Neural cell (in vitro differentiated cells): Measurements from ENCODE around the gene BFSP1. TPM values are rescaled to one million over a fixed set of nuclear protein-coding genes. Genes with fewer than 3 reads are reported as not detected.

ENCODE experiments used
- H2AFZ ChIP-seq: fragments of 200-600, 300-800 bp; sonication (generic), shearing (Covaris generic); 2 replicates; pipeline ENCODE4 v1.6.0; 2014; ENCODE audit warnings: low read depth, mild to moderate bottlenecking, antibody characterized with exemption, low read length, moderate library complexity
- H3F3A ChIP-seq: fragments of 200-600 bp; shearing (Covaris generic); 2 replicates; pipeline ENCODE4 v1.6.1; 2016; ENCODE audit warnings: mild to moderate bottlenecking, moderate library complexity, mixed read lengths, antibody characterized with exemption, low read length; ENCODE audit not compliant: insufficient read depth, poor library complexity, severe bottlenecking
- H3K27ac ChIP-seq: fragments of 200-600, 300-800 bp; sonication (generic), shearing (Covaris generic); 2 replicates; pipeline ENCODE4 v1.5.1; 2014; ENCODE audit warnings: mild to moderate bottlenecking, low read length, moderate library complexity
- H3K27me3 ChIP-seq: fragments of 300-800, 200-600 bp; sonication (generic), shearing (Covaris generic); 2 replicates; pipeline ENCODE4 v1.6.0; 2014; ENCODE audit warnings: mild to moderate bottlenecking, low read depth, low read length, moderate library complexity; ENCODE audit not compliant: insufficient read depth
- H3K36me3 ChIP-seq: fragments of 300-800, 200-600 bp; sonication (generic), shearing (Covaris generic); 2 replicates; pipeline ENCODE4 v1.5.1; 2014; ENCODE audit warnings: mild to moderate bottlenecking, antibody characterized with exemption, low read length, moderate library complexity; ENCODE audit not compliant: insufficient read depth
- H3K4me2 ChIP-seq: fragments of 300-800, 200-600 bp; sonication (generic), shearing (Covaris generic); 2 replicates; pipeline ENCODE4 v1.6.0; 2014; ENCODE audit warnings: mild to moderate bottlenecking, low read length
- H3K4me3 ChIP-seq: fragments of 300-800, 200-600 bp; sonication (generic), shearing (Covaris generic); 2 replicates; pipeline ENCODE4 v1.5.1; 2014; ENCODE audit warnings: mild to moderate bottlenecking, low read length, moderate library complexity
- H3K79me2 ChIP-seq: fragments of 200-600 bp; shearing (Covaris generic); replicated peaks from 2 replicates; pipeline ENCODE4 v1.6.0; 2014; ENCODE audit warnings: mild to moderate bottlenecking, low read length, moderate library complexity; ENCODE audit not compliant: insufficient read depth
- H3K9ac ChIP-seq: fragments of 300-800, 200-600 bp; sonication (generic), shearing (Covaris generic); 2 replicates; pipeline ENCODE4 v1.6.1; 2016; ENCODE audit warnings: mild to moderate bottlenecking, low read length, mixed read lengths
- H3K9me2 ChIP-seq: fragments of 200-600 bp; shearing (Covaris generic); 2 replicates; pipeline ENCODE4 v1.6.1; 2016; ENCODE audit warnings: mild to moderate bottlenecking, low read length, mixed read lengths; ENCODE audit not compliant: insufficient read depth
- H3K9me3 ChIP-seq: fragments of 200-600, 300-800 bp; sonication (generic), shearing (Covaris generic); 2 replicates; pipeline ENCODE4 v1.6.1; 2016; ENCODE audit warnings: mild to moderate bottlenecking, mixed run types, low read length, moderate library complexity, mixed read lengths
- H4K20me1 ChIP-seq: fragments of 200-600 bp; shearing (Covaris generic); 2 replicates; pipeline ENCODE4 v1.6.1; 2016; ENCODE audit warnings: mild to moderate bottlenecking, mixed run types; ENCODE audit not compliant: insufficient read depth
- EP300 ChIP-seq: fragments of 450-650 bp; conservative IDR thresholded peaks from 2 replicates; pipeline ENCODE4 v1.6.1; 2014; ENCODE audit warnings: antibody characterized with exemption, mild to moderate bottlenecking, moderate library complexity; ENCODE audit not compliant: poor library complexity, severe bottlenecking
- EZH2 ChIP-seq: fragments of 200-600, 300-800 bp; shearing (Covaris generic), sonication (generic); IDR thresholded peaks from 2 replicates; pipeline ENCODE4 v1.6.1; 2014; ENCODE audit warnings: antibody characterized with exemption, low read length, borderline replicate concordance, mild to moderate bottlenecking; ENCODE audit not compliant: insufficient read depth, poor library complexity, severe bottlenecking
- MXI1 ChIP-seq: fragments of 450-650 bp; conservative IDR thresholded peaks from 2 replicates; pipeline ENCODE4 v1.6.1; 2014; ENCODE audit warnings: antibody characterized with exemption, mild to moderate bottlenecking; ENCODE audit not compliant: poor library complexity, severe bottlenecking
- POLR2AphosphoS5 ChIP-seq: IDR thresholded peaks from 2 replicates; pipeline ENCODE4 v1.6.1; 2012
- RAD21 ChIP-seq: fragments of 450-650 bp; conservative IDR thresholded peaks from 2 replicates; pipeline ENCODE4 v1.6.1; 2014; ENCODE audit warnings: antibody characterized with exemption, mild to moderate bottlenecking, moderate library complexity
- SMC3 ChIP-seq: fragments of 450-650 bp; conservative IDR thresholded peaks from 2 replicates; pipeline ENCODE4 v1.6.1; 2014; ENCODE audit warnings: antibody characterized with exemption, mild to moderate bottlenecking, moderate library complexity; ENCODE audit not compliant: poor library complexity
- TAF1 ChIP-seq: IDR thresholded peaks from 2 replicates; pipeline ENCODE4 v1.6.1; 2012; ENCODE audit warnings: low read depth
- polyA plus RNA-seq: library from polyadenylated mRNA; depleted of rRNA; stranded (reverse); fragments of >200 nt; gene quantifications from 2 replicates; pipeline ENCODE4 v1.2.3, GENCODE V29; 2014
- TF ChIP-seq, protein P1 (sequence below): fragments of 450-650 bp; IDR thresholded peaks from 2 replicates; pipeline ENCODE4 v1.5.1; 2014; ENCODE audit warnings: antibody characterized with exemption, mild to moderate bottlenecking, moderate library complexity; ENCODE audit not compliant: poor library complexity, severe bottlenecking
- TF ChIP-seq, protein P2 (sequence below): IDR thresholded peaks from 2 replicates; pipeline ENCODE4 v1.6.1; 2012; ENCODE audit warnings: borderline replicate concordance

BFSP1 gene
- polyA plus RNA-seq, 1 donor from 2014 or later: 1.3 TPM

DNA sequence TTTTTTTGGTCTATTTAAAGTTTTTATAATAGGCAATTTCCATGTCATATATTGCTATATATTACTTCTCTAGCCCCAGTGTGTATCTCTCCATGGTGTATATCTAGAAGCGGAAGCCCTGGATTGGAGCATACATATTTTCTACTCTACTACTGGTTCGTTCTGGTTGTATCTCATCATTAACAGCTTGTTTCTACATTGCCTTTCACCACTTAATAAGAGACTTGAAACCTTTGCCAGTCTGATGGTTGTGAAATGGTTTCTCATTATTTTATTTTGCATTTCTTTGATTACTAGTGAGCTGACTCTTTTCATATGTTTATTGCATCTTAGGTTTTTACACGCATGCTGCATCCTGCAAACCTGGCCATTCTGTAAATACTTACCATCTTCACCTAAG, 42.3 kb upstream of the BFSP1 start:
- Histone ChIP-seq H3K9me2 (no peaks in the 10 kb centered on the region), H3K27ac (no peak overlapping the region), H2AFZ (no peak overlapping the region), H4K20me1 (peaks cover 18% of the 10 kb centered on the region), H3K36me3 (no peaks in the 10 kb centered on the region), H3K9me3 (no peaks in the 10 kb centered on the region), H3K9ac (no peak overlapping the region), H3K4me3 (peak overlapping the region; percentile 100), H3K79me2 (peaks cover 75% of the 10 kb centered on the region), H3F3A (peaks cover 4% of the 10 kb centered on the region), H3K4me2 (peak overlapping the region; percentile 99), H3K27me3 (peaks cover 1% of the 10 kb centered on the region)
- TF ChIP-seq, protein P1, sequence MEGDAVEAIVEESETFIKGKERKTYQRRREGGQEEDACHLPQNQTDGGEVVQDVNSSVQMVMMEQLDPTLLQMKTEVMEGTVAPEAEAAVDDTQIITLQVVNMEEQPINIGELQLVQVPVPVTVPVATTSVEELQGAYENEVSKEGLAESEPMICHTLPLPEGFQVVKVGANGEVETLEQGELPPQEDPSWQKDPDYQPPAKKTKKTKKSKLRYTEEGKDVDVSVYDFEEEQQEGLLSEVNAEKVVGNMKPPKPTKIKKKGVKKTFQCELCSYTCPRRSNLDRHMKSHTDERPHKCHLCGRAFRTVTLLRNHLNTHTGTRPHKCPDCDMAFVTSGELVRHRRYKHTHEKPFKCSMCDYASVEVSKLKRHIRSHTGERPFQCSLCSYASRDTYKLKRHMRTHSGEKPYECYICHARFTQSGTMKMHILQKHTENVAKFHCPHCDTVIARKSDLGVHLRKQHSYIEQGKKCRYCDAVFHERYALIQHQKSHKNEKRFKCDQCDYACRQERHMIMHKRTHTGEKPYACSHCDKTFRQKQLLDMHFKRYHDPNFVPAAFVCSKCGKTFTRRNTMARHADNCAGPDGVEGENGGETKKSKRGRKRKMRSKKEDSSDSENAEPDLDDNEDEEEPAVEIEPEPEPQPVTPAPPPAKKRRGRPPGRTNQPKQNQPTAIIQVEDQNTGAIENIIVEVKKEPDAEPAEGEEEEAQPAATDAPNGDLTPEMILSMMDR: no peak
- TF ChIP-seq EP300 (no peak), POLR2AphosphoS5 (no peak), TAF1 (no peak), EZH2 (no peak), MXI1 (no peak), RAD21 (no peak), SMC3 (no peak)
- TF ChIP-seq, protein P2, sequence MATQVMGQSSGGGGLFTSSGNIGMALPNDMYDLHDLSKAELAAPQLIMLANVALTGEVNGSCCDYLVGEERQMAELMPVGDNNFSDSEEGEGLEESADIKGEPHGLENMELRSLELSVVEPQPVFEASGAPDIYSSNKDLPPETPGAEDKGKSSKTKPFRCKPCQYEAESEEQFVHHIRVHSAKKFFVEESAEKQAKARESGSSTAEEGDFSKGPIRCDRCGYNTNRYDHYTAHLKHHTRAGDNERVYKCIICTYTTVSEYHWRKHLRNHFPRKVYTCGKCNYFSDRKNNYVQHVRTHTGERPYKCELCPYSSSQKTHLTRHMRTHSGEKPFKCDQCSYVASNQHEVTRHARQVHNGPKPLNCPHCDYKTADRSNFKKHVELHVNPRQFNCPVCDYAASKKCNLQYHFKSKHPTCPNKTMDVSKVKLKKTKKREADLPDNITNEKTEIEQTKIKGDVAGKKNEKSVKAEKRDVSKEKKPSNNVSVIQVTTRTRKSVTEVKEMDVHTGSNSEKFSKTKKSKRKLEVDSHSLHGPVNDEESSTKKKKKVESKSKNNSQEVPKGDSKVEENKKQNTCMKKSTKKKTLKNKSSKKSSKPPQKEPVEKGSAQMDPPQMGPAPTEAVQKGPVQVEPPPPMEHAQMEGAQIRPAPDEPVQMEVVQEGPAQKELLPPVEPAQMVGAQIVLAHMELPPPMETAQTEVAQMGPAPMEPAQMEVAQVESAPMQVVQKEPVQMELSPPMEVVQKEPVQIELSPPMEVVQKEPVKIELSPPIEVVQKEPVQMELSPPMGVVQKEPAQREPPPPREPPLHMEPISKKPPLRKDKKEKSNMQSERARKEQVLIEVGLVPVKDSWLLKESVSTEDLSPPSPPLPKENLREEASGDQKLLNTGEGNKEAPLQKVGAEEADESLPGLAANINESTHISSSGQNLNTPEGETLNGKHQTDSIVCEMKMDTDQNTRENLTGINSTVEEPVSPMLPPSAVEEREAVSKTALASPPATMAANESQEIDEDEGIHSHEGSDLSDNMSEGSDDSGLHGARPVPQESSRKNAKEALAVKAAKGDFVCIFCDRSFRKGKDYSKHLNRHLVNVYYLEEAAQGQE: no peak

DNA sequence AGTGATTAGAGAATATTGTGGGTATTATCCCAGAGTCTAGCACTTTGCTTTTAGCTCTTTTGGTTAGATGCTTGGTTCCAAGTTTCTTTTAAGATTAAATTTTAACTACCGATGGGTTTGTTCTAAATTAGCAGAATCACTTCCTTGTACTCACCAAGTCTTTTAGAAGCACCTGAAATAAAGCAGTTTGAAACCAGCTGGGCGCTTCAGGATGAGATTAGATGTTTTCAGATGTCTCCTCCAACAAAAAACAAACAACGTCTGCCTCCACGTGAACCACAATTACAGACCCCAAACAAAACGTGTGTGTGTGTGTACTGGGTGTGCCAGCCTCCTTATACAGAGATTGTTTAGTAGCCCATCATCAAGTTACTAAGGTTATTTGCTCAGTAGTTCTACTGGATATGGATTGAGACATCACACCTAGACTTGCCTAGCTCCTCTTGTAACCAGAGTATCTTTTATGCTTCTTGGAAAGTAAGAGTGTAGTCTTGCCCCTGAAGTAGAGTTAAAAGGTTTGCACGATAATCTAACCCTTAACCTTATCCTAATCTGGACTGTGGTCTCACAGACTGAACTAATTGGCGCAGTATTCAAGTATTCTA, 41.0 kb upstream of the BFSP1 start:
- Histone ChIP-seq H4K20me1 (peaks cover 18% of the 10 kb centered on the region), H3K9ac (peak overlapping the region; percentile 18), H3K9me2 (no peaks in the 10 kb centered on the region), H3K4me2 (peak overlapping the region; percentile 99), H3K4me3 (peak overlapping the region; percentile 100), H3K79me2 (peaks cover 64% of the 10 kb centered on the region), H3F3A (peaks cover 4% of the 10 kb centered on the region), H2AFZ (no peak overlapping the region), H3K27ac (no peak overlapping the region), H3K27me3 (peaks cover 3% of the 10 kb centered on the region), H3K9me3 (no peaks in the 10 kb centered on the region), H3K36me3 (no peaks in the 10 kb centered on the region)
- TF ChIP-seq, protein P2: no peak
- TF ChIP-seq POLR2AphosphoS5 (no peak), EZH2 (no peak), EP300 (no peak), SMC3 (no peak), MXI1 (no peak), RAD21 (no peak), TAF1 (no peak)
- TF ChIP-seq, protein P1: no peak
